Mononuclear cell (primary cell): ENCODE data around the gene SLCO4A1. TPM values are rescaled to one million over a fixed set of nuclear protein-coding genes. Genes with fewer than 3 reads are reported as not detected.

ENCODE experiments used
- H3K27me3 ChIP-seq: 2 replicates; pipeline ENCODE4 v1.6.0; 2011; ENCODE audit warnings: low read length, control low read depth; ENCODE audit not compliant: insufficient read depth
- H3K4me1 ChIP-seq: 2 replicates; pipeline ENCODE4 v1.5.1; 2011; ENCODE audit warnings: mild to moderate bottlenecking, low read length, control low read depth; ENCODE audit not compliant: insufficient read depth
- H3K4me3 ChIP-seq: 2 replicates; pipeline ENCODE4 v1.5.1; 2011; ENCODE audit warnings: mild to moderate bottlenecking, low read length, moderate library complexity
- H3K9me3 ChIP-seq: 2 replicates; pipeline ENCODE4 v1.5.1; 2011; ENCODE audit warnings: low read depth, mild to moderate bottlenecking, control low read depth, low read length
- total RNA-seq: library from RNA; depleted of rRNA; stranded (reverse); fragments of >200 nt; gene quantifications from one replicate; pipeline ENCODE4 v1.2.3, GENCODE V29; 2012

Gene SLCO4A1
- total RNA-seq, 1 donor: 0.73 TPM

- Histone ChIP-seq H3K27me3 (peaks cover 15% of the 10 kb centered on the region), H3K9me3 (no peaks in the 10 kb centered on the region), H3K4me3 (no peak overlapping the region), H3K4me1 (peaks cover 58% of the 10 kb centered on the region)
Observed at GRCh38 chr20:62645613-62646012, 3.3 kb downstream of the SLCO4A1 start.

GRCh38 chr20:62646851-62647520, 4.7 kb downstream of the SLCO4A1 start:
- peaks cover 3% of the 10 kb centered on the region for H3K27me3 ChIP-seq
- no peak overlapping the region for H3K4me3 ChIP-seq
- H3K4me1 ChIP-seq: peaks cover 57% of the 10 kb centered on the region
- H3K9me3 ChIP-seq: no peaks in the 10 kb centered on the region

- Histone ChIP-seq H3K9me3 (no peaks in the 10 kb centered on the region), H3K4me1 (peaks cover 60% of the 10 kb centered on the region), H3K27me3 (peaks cover 3% of the 10 kb centered on the region), H3K4me3 (no peak overlapping the region)
Observed at GRCh38 chr20:62647521-62648317, 5.4 kb downstream of the SLCO4A1 start.

GRCh38 chr20:62648318-62648995, 6.2 kb downstream of the SLCO4A1 start:
- no peak overlapping the region for H3K4me3 ChIP-seq
- H3K4me1 ChIP-seq: peaks cover 60% of the 10 kb centered on the region
- H3K9me3 ChIP-seq: no peaks in the 10 kb centered on the region
- H3K27me3 ChIP-seq: peaks cover 1% of the 10 kb centered on the region

- H3K4me1 ChIP-seq: peaks cover 54% of the 10 kb centered on the region
- no peaks in the 10 kb centered on the region for H3K9me3 ChIP-seq
- H3K4me3 ChIP-seq: no peak overlapping the region
- H3K27me3 ChIP-seq: no peaks in the 10 kb centered on the region
Observed at GRCh38 chr20:62649140-62649539, 6.8 kb downstream of the SLCO4A1 start.

- peaks cover 41% of the 10 kb centered on the region for H3K4me1 ChIP-seq
- H3K4me3 ChIP-seq: no peak overlapping the region
- no peaks in the 10 kb centered on the region for H3K27me3 ChIP-seq
Observed at GRCh38 chr20:62650551-62651284, 8.4 kb downstream of the SLCO4A1 start.

GRCh38 chr20:62651285-62652021, 9.2 kb downstream of the SLCO4A1 start:
- peaks cover 44% of the 10 kb centered on the region for H3K4me1 ChIP-seq

More at GRCh38 chr20:62650551-62651284, 8.4 kb downstream of the SLCO4A1 start:
- H3K9me3 ChIP-seq: no peaks in the 10 kb centered on the region

GRCh38 chr20:62652041-62652893, 10.0 kb downstream of the SLCO4A1 start:
- peak overlapping the region; percentile 1 for H3K4me3 ChIP-seq
- H3K27me3 ChIP-seq: no peaks in the 10 kb centered on the region
- no peaks in the 10 kb centered on the region for H3K9me3 ChIP-seq
- H3K4me1 ChIP-seq: peaks cover 44% of the 10 kb centered on the region

More at GRCh38 chr20:62651285-62652021, 9.2 kb downstream of the SLCO4A1 start:
- Histone ChIP-seq H3K4me3 (peak overlapping the region; percentile 31), H3K27me3 (no peaks in the 10 kb centered on the region), H3K9me3 (no peaks in the 10 kb centered on the region)

- no peak overlapping the region for H3K4me3 ChIP-seq
- H3K9me3 ChIP-seq: no peaks in the 10 kb centered on the region
- H3K27me3 ChIP-seq: no peaks in the 10 kb centered on the region
- peaks cover 44% of the 10 kb centered on the region for H3K4me1 ChIP-seq
Observed at GRCh38 chr20:62652894-62653305, 10.6 kb downstream of the SLCO4A1 start.

GRCh38 chr20:62653373-62653772, 11.1 kb downstream of the SLCO4A1 start:
- no peak overlapping the region for H3K4me3 ChIP-seq
- no peaks in the 10 kb centered on the region for H3K9me3 ChIP-seq
- H3K27me3 ChIP-seq: no peaks in the 10 kb centered on the region
- H3K4me1 ChIP-seq: peaks cover 44% of the 10 kb centered on the region

- H3K27me3 ChIP-seq: no peaks in the 10 kb centered on the region
- H3K4me3 ChIP-seq: no peak overlapping the region
- H3K9me3 ChIP-seq: no peaks in the 10 kb centered on the region
- peaks cover 50% of the 10 kb centered on the region for H3K4me1 ChIP-seq
Observed at GRCh38 chr20:62653951-62654685, 11.8 kb downstream of the SLCO4A1 start.

- Histone ChIP-seq H3K9me3 (no peaks in the 10 kb centered on the region), H3K4me3 (no peak overlapping the region), H3K4me1 (peaks cover 43% of the 10 kb centered on the region), H3K27me3 (no peaks in the 10 kb centered on the region)
Observed at GRCh38 chr20:62655282-62656196, 13.2 kb downstream of the SLCO4A1 start.
